ENCODE results near the gene GSG1L2. TPM values are rescaled to one million over a fixed set of nuclear protein-coding genes. Genes with fewer than 3 reads are reported as not detected.

Gene GSG1L2
- total RNA-seq, 1 experiment from 2014 or later = not detected

- BruUV-seq (replicated peaks) = no TSS peak
- H3K9me2 ChIP-seq (ENCODE audit: insufficient read depth) = no peaks in the 10 kb centered on the region
- no peak overlapping the region for H3K9ac ChIP-seq (ENCODE audit: low read length)
- intact Hi-C loops (cut with micrococcal nuclease) = no loop called here
- ChIA-PET CTCF (no interaction called here), POLR2A (no interaction called here), RAD21 (ENCODE audit: low non-redundant PET in 1 of 2, low total read pairs in 2 of 2, uncharacterized antibody in 2 of 2, unreplicated experiment in 2 of 2) (no interaction called here)
- no peaks in the 10 kb centered on the region for H3K27me3 ChIP-seq (ENCODE audit: insufficient read depth, low read length)
- no peaks in the 10 kb centered on the region for H3K9me3 ChIP-seq (ENCODE audit: control insufficient read depth in 1 of 2, insufficient read depth in 1 of 2, low read depth in 1 of 2, low read length in 2 of 2)
- no peak overlapping the region for H3K4me2 ChIP-seq (ENCODE audit: low read length)
- H3K4me1 ChIP-seq (ENCODE audit: control insufficient read depth in 1 of 2, insufficient read depth in 2 of 2, low read length in 2 of 2) = peaks cover 3 to 7% of the 10 kb centered on the region in 2 experiments; a peak in 2 of 4 replicates
- no peak overlapping the region for H2AFZ ChIP-seq (ENCODE audit: low read depth, low read length, poor library complexity, severe bottlenecking)
- H3K4me3 ChIP-seq (replicated peaks in 1 of 2; ENCODE audit: low read depth in 1 of 2, low read length in 2 of 2) = no peak overlapping the region
- no peak overlapping the region for H3K27ac ChIP-seq (ENCODE audit: low read depth, low read length)
- no peaks in the 10 kb centered on the region for H3K79me2 ChIP-seq (ENCODE audit: insufficient read depth, low read length)
- no peak for DNase-seq (ENCODE audit: low read depth, low spot score)
- no peaks in the 10 kb centered on the region for H4K20me1 ChIP-seq (ENCODE audit: insufficient read depth)
- H3K36me3 ChIP-seq (ENCODE audit: control insufficient read depth in 1 of 2, insufficient read depth in 2 of 2, low read length in 2 of 2) = no peaks in the 10 kb centered on the region
- no peak for ATAC-seq
- no peak for TF ChIP-seq POLR2A (IDR thresholded peaks at IDR 0.05; ENCODE audit: borderline replicate concordance, extremely low read depth, insufficient read depth, insufficient read length)
Observed at GRCh38 chr17:9824797-9825338, 3.0 kb upstream of the GSG1L2 start.

GRCh38 chr17:9824094-9824493, 2.2 kb upstream of the GSG1L2 start:
- Histone ChIP-seq H2AFZ (ENCODE audit: low read depth, low read length, poor library complexity, severe bottlenecking) (no peak overlapping the region), H3K27me3 (ENCODE audit: insufficient read depth, low read length) (no peaks in the 10 kb centered on the region), H4K20me1 (ENCODE audit: insufficient read depth) (no peaks in the 10 kb centered on the region), H3K9me3 (ENCODE audit: control insufficient read depth in 1 of 2, insufficient read depth in 1 of 2, low read depth in 1 of 2, low read length in 2 of 2) (no peaks in the 10 kb centered on the region), H3K4me2 (ENCODE audit: low read length) (no peak overlapping the region), H3K9me2 (ENCODE audit: insufficient read depth) (no peaks in the 10 kb centered on the region), H3K4me1 (ENCODE audit: control insufficient read depth in 1 of 2, insufficient read depth in 2 of 2, low read length in 2 of 2) (peaks cover 3 to 7% of the 10 kb centered on the region in 2 experiments; a peak in 2 of 4 replicates), H3K36me3 (ENCODE audit: control insufficient read depth in 1 of 2, insufficient read depth in 2 of 2, low read length in 2 of 2) (no peaks in the 10 kb centered on the region), H3K79me2 (ENCODE audit: insufficient read depth, low read length) (no peaks in the 10 kb centered on the region), H3K27ac (ENCODE audit: low read depth, low read length) (no peak overlapping the region), H3K9ac (ENCODE audit: low read length) (no peak overlapping the region), H3K4me3 (replicated peaks in 1 of 2; ENCODE audit: low read depth in 1 of 2, low read length in 2 of 2) (no peak overlapping the region)
- DNase-seq (ENCODE audit: low read depth, low spot score) (no peak), ATAC-seq (peak; percentile 79)
- RAD21 ChIA-PET (ENCODE audit: low non-redundant PET in 1 of 2, low total read pairs in 2 of 2, uncharacterized antibody in 2 of 2, unreplicated experiment in 2 of 2) = no interaction called here
- CTCF ChIA-PET = no interaction called here
- POLR2A ChIA-PET = no interaction called here
- TF ChIP-seq REST (IDR thresholded peaks at IDR 0.05; ENCODE audit: low read depth) = no peak
- no peak for TF ChIP-seq ZBTB33 (IDR thresholded peaks at IDR 0.05; ENCODE audit: extremely low read depth, insufficient replicate concordance, low read length)
- TF ChIP-seq CTCF (IDR thresholded peaks at IDR 0.05 in 2 of 3, conservative IDR thresholded peaks at IDR 0.05 in 1 of 3; ENCODE audit: borderline replicate concordance in 1 of 3, insufficient read depth in 1 of 3, low read depth in 2 of 3, low read length in 2 of 3) = peak in 2 of 3 experiments; percentile 57 to 58; a peak in 4 of 6 replicates
- BruUV-seq (replicated peaks) = no TSS peak
- intact Hi-C loops (cut with micrococcal nuclease) = no loop called here
